Right forelimb (tissue), 1 donor: ENCODE data around the gene CFAP97D1.
"Not testable (repeated sequence)": the region's sequence is repeated elsewhere in the genome, so short reads cannot be mapped to it uniquely, and the experiment has no call there.

ENCODE experiments used
- DNase-seq: peaks from one replicate; pipeline ENCODE4 v3.0.0-alpha.2; 2018

CFAP97D1 gene

DNA sequence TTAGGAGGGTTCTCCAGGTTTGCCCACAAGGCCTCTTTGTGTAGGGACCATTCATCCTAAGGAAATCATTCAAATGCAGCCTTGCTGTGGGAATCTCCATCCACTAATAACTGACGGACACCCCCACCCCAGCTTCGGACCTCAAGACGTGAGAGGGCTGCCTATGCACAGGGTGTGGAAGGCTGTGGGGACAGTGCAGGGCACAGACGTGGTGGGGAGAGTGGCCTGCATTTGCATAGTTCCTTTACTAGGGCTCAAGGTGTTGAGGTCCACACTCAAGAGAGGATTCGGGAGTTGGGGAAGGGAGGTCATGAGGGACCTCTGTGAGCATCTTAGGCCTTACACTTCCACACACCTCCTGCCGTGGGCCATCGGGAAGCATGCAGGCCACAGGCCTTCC, 11.3 kb upstream of the CFAP97D1 start:
- no peak for DNase-seq

DNA sequence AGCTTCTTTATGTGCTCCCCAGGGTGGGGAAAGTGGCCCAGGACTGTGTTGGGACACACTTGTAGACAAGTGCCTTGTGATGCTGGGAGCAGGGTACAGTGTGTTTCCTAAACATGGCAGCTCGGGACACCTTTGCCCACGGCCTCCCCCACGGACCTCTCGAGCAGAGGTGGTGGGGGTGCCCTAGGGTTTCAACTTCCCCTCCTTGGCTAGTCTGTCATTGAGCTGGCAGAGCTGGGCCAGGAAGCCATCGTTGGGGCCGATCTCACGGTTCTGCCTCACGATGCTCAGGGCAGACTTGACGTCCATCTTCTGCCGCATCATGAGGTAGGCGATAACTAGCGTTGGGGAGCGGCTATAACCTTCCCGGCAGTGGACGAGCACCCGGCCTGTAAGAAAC, 10.8 kb upstream of the CFAP97D1 start:
- no peak for DNase-seq

DNA sequence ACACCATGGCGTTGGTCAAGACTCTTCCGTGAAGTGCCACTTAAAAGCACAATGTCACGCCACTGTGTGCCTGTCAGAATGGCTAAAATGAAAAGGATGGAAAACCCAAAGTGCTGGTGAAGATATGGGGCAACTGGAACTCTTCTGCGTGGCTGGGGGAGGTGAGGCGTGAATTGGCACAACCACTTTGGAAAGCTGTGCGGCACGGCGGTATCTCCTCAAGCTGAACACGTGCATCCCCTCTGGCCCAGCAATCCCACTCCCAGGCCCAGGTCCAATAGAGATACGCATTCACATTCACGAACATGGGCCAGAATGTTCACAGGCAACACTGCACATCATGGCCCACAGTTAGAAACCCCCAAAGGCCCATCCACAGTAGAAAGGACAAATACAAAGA, 10.4 kb upstream of the CFAP97D1 start:
- DNase-seq, result no peak

DNA sequence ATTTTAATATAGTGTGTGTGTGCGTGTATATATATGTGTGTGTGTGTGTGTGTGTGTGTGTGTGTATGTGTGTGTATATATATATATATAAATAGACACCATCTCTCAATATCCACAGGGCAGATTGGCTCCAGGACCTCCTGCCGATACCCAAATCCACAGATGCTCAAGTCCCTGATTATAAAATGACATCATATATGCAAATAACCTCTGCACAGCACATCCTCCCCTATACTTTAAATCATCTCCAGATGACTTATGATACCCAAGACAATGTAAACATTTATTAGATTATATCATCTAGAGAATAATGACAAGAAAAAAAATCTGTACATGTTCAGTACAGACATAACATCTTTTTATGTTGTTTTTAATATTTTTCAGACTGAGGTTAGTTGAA, 9.3 kb upstream of the CFAP97D1 start:
- no peak for DNase-seq

DNA sequence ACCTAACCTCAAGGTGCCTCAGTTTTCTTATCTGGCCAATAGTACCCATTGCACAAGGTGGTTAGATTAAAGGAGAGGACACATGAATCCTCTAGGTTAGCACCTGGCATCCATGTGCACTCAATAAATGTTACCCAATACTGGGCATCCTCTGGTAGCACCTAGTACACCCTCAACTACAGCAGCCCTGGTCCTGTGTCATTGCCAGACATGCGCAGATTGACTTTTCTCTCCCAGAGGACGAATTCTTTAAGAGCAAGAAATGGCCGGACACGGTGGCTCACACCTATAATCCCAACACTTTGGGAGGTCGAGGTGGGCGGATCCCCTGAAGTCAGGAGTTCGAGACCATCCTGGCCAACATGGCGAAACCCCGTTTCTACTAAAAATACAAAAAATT, 8.8 kb upstream of the CFAP97D1 start:
- no peak for DNase-seq

DNA sequence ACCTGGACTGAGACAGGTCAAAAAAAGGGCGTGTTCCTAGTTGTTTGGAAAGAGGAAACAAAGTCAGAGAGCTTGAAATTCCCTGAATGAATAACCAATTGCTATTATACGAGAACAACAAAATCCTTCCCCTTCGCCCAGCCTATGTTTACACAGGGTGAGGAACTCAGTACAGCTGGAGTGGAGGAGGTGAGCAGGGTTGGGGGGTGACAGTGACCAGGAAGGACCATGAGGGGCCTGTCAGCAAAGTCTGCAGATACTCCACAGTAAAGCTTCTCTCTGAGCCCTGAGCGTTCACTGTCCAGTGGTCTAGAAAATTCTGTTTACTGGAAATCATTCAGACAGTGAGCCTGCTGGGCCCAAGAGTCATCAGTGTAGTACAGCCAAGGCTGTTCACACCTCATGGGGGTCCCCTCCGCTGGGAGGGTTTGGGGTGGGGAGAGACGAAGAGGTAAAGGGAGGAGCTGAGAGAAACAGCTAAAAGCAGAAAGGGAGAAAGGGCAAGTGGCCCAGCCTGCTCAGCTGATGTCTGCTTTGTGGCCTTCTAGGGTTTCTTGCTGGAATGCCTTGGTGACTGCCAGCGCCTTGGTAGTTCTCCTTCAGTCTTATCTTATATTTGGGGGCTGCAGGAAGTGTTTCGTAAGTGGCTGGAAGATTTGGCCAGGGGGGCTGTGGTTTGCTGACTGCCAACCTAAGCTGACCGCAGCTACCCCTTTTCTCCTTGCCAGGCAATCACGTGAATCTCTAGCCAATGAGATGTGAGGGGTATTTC, 7.2 kb upstream of the CFAP97D1 start:
- DNase-seq, result no peak

DNA sequence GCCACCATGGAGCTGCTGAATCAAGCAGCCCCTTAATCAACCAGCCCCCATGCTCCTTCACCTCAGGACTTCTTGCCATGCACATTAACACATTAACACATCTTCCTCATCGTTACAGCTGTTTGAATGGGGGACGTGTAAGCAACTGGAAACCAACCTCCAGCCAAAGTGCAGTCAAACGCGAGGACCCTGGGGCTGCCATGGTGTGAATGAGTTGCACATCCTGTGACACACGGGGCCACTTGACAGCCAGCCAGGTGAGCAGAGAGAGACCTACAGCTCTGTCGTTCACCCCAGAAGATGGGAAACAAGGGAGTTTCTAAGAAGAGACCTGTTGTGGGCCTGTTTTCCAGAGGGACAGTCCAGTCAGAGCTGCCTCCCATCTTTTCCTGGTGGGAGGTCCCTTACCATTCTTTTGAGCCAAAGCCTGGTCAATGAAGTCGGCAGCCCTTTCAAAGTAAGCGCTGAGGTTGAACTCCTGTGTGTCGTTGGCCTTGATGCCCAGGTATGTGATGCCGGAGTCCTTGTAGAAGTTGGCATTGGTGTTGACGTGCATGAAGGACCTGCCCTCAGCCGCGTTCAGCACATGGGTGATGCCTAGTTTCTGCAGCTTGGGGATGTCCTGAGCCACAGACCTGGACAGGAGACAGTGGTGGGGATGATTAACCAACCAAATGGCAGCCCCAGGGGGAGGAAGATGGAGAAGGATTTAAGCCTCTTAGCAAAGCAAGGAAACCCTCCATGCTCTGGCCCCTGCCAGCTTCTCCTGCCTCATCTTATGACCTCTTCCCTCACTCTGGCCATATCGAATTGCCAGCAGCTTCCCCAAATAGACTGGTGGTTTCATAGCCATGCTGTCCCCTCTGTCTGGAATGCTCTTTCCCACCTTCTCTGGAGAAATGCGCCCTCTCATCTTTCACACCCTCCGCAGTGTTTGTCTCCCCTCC, 5.7 kb upstream of the CFAP97D1 start:
- DNase-seq, result no peak

DNA sequence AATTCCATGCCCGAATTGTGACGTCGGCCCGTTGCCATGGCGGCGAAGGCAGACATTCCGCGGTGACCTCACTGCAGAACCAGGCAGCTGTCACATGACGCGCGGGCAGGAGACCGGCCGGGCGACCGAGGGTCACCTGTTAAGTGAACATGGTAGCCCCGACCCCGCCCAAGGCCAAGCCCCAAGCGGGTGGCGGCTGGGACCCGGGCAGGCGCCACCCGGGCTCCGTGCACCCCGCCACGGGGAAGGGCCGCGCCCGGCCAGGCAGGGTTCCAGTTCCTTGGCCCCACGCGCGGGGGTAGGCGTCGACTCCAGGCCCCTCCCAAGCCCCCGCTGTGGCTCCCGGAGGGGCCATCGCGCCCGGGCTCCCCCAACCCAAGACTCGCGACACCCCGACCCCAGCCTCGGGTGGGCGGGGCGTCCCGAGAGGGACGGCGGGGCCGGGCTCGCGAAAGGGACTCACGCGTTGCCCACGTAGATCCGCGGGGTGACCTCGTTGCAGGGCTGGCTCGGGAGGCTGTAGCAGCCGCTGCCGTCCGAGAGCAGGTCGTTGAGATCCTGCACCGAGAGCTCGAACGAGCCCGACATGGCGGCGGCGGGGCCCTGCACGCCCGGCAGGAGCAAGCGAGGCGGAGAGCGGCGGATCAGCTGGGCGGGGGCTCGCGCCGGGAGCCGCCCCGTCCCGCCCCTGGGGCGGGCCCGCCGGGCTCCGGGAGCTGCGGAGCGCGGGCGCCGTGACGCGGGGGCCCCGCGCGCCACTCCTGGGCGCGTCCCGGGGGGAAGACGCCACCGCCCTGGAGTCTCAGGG, 1.7 kb upstream of the CFAP97D1 start, which contains the start of gene DUSP3:
DUSP3 (minus strand) TSS at position 641 of the 808 bp plus-strand sequence; CDS start at position 588, 53 bp downstream.
- peak; percentile 93 for DNase-seq

DNA sequence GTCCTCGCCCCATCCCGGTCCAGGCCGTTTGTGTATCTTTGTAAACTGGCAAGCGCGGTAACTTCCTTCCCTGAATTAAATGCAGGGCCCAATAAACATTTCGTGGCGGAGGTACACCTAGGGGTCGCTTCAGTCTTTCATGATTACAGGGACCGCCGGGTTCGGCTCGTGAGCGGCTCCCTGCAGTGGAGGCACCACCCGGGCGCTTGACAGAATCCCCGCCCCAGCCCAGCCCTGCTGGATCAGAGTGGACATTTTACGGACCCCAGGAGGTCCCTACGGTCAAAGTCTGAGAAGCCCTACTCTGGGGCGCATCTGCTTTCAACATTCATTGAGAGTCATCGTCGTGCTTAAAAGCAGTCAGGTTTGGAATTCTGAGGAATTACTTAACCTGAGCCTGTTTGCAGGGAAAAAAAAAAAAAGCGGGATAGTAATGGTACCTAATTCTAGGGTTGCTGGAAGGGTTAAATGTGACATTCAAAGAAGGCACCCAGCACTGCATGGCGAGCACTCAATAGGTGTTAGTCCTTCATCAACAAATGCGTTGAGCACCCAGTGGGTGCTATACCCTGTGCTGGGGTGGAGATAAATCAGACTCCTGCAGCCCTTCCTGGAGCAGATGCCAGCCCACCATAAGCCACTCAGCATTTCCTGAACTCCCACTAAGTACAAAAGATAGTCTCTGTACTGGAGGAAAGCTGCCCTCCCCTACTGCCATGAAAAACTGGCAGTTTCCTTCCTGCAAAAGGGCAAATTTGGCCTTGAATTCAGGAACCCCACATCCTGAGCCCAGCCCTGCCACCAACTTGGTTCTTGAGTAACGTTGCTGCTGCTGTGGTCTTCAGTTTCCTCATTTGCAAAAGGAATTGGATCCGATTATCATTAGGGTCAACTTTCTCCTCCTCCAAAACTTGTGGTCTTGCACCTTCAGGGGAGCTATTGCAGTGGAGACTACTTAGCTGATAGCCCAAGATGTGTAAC, 800 bp upstream of the CFAP97D1 start:
- DNase-seq, result no peak

DNA sequence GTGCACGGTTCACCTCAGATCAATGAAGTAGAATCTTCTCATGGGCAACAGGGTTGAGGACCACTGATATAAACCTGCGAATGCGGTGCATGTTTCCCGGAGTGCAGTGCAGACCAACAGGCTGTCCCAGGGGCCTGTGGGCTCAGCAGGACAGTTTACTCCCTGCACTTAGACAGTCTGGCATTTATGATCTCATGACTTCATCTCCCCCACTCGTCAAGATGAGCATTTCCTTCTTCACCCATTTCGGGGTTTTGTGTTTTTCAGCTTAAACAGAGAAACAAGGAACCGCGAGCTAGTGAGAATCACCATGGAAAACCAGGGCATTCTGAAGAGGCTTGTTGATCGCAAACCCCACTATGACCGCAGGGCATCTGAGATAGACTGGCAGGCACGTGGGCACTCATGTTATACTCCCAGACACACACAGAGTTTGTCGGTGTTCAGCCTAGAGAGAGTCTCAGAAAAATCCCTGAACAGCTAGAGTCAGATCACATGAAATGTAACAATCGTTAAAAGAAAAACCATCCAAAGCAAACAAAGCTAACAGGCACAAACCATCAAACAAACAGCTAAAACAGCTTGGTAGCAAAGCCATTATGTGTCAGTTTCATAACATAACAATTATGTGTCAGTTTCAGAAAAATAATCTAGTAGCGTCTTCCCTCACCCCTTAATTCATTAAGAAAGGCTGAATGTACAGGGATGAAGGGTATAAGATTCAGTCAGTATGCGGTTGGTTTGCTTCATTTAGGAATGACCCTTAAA, 2.9 kb downstream of the CFAP97D1 start:
- no peak for DNase-seq

DNA sequence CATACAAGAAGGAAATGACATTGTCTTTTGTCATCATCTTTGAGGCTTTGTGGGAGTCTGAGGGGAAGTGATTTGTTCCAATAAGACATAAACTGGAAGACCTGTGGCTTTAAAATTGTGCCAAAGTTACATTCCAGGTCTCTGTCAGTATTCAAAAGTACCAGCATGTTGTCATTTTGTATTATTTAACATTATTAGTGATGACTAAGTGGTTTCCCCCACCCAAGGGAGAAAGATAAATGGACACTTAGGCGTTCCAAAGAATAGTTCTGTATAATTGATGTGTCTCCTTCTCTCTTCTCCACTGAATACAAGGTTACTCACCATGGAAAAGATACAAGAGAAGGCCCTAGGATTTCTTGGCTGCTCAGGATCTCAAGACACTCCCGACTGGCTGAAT, 3.8 kb downstream of the CFAP97D1 start:
- DNase-seq, result no peak

DNA sequence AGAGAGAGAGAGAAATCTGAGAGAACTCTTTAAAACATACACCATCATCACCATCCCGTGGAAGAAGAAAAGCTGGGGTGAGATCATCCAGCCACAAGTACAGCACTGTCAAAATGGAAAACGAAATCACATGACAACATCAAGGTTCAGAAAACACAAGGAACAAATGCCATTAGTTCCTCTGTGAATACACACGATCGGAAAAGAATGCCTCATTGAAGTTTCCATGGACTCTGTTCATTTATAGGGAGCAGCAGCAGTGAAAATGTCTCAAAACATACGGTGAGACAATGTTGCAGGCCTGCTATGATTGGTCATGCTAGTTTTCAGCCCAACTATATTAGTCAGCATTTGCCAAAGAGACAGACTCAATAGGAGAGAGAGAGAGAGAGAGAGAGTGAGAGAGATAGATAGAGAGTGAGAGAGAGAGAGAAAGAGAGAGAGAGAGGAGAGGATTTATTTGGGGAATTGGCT, 4.4 kb downstream of the CFAP97D1 start:
- no peak for DNase-seq

DNA sequence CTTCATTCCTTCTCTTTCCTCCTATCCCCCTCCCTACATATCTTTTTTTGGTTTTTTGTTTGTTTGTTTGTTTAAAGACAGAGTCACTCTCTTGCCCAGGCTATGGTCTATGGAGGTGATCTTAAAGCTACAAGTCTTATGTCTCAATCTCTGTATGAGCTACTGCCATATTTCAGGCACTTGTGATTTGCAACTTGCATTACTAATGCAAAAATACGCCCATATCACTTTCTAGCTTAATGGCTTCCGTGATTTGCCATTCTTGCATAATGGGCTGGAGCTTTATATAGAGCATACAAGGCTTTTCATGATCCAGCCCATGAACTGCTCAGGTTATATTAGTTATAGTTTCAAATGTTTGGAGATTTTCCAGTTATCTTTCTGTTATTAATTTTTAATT, 7.5 kb downstream of the CFAP97D1 start:
- DNase-seq, result no peak

DNA sequence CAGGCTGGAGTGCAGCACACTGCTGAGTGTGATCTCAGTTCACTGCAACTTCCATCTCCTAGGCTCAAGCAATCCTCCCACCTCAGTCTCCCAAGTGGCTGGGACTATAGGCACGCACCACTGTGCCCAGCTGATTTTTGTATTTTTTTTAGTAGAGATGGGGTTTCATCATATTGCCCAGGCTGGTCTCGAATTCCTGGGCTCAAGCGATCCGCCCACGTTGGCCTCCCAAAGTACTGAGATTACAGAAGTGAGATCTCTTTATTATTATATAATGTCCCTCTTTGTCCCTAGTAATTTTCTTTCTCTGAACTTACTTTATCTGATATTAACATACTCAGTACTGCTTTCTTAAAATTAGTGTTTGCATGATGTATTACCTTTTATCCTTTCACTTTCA, 8.3 kb downstream of the CFAP97D1 start:
- no peak for DNase-seq

DNA sequence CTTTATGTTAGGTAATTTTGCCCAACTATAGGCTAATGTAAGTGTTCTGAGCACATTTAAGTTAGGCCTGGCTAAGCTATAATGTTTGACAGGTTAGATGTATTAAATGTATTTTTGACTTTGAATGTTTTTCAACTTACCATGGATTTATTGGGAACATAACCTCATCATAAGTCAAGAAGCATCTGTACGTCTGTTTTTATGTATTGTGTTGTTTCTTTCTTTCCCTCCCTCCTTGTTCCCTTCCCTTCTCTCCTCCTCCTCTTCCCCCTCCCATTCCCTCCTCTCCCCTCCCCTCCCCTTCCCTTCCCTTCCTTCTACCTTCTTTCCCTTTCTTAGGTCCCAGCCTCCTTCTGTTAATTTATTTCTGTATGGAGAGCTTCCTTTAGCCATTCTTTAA, 9.2 kb downstream of the CFAP97D1 start:
- no peak for DNase-seq

DNA sequence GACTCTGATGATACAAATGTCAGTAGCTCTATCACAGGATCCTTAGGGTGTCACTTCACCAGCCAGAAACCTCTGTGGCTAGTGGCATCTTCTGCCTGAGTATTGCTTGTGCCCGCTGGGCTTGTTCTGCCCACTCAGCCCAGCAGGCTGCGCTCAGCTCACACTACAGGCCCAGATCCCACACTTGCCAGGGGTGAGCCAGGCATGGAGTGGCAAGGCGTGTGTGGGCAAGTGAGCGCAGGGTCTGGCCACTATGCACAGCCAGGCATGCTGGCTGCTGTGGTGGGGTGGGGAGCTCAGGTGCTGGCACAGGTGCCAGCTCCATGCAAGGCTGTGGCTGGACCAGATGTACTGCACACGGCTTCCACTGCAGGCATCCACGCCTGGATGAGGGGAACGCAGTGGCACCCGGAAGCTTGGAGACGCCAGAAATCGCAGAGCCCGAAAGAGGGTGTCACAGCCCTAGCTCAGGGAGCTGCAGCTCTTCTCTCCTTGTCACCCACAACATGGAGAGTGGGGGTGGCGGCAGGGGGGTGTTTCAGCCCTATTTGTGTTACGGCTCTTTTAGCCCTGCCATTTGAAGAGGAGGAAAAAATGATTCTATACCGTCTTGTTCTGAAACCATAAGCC, 10.2 kb downstream of the CFAP97D1 start:
- DNase-seq, result no peak

DNA sequence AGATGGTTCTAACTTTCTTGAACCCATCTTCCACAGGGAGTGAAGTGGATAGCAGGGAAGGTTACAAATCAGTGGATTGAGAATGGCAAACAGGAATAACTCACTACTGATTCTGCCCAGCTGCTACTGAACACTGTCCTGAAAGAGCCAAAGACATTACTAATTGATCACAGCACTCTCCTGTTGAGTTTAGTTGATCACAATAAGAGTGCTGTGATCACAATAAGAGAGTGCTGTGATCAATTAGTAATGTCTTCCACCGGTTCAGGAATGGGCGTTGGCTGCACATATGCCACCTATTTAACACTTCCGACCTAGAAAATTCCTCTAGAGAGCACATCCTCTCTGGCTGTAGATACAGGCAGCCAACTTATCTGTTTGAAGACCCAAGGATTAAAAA, 11.4 kb downstream of the CFAP97D1 start:
- no peak for DNase-seq

DNA sequence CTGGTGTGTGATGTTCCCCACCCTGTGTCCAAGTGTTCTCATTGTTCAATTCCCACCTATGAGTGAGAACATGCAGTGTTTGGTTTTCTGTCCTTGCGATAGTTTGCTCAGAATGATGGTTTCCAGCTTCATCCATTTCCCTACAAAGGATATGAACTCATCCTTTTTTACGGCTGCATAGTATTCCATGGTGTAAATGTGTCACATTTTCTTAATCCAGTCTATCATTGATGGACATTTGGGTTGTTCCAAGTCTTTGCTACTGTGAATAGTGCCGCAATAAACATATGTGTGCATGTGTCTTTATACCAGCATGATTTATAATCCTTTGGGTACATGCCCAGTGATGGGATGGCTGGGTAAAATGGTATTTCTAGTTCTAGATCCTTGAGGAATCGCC, 12.4 kb downstream of the CFAP97D1 start:
- not testable (repeated sequence) for DNase-seq

DNA sequence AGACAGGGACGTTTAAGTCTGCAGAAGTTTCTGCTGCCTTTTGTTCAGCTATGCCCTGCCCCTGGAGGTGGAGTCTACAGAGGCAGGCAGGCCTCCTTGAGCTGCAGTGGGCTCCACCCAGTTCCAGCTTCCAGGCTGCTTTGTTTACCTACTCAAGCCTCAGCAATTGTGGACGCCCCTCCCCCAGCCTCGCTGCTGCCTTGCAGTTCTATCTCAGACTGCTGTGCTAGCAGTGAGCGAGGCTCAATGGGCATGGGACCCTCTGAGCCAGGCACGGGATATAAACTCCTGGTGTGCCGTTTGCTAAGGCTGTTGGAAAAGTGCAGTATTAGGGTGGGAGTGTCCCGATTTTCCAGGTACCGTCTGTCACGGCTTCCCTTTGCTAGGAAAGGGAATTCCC, 17.8 kb downstream of the CFAP97D1 start:
- not testable (repeated sequence) for DNase-seq

DNA sequence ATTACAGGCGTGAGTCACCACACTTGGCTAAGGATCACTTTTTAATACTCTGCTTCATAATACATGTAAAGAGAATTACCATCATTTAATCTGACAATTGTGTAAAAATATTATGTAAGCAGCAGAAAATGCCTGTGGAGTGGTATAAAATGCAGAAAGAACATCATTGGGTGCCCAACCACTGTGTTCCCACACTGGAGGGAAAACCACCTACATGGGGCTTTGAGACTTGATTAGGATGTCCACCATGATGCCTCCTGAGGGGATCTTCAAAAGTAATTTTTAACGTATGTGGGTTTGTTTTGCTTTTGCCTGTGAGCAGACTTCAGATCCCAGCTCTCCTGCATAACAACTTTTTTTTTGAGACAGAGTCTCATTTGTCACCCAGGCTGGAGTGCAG, 18.8 kb downstream of the CFAP97D1 start:
- DNase-seq, result no peak
